ENCODE data around the gene EHD4.

DNA sequence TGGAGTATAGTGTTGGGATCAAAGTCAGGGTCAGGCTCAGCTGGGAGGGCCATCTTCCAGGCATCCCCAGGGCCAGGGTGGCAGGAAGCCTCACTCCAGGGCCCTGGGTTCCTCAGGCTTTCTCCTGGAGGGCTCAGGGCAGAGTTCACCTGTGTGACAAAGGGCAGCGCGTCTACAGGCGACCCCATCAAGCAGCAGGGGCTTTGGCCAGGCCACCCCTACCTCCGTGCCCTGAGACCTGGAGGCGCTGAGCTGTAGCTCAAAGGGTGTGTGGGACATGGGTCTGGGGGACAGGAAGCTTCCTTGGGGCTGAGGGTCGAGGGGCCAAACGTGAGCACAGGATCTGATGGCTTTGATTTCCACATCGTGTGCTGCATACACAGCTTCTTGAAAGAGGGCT, 91.3 kb downstream of the EHD4 start:
- TF ChIP-seq, protein P1, sequence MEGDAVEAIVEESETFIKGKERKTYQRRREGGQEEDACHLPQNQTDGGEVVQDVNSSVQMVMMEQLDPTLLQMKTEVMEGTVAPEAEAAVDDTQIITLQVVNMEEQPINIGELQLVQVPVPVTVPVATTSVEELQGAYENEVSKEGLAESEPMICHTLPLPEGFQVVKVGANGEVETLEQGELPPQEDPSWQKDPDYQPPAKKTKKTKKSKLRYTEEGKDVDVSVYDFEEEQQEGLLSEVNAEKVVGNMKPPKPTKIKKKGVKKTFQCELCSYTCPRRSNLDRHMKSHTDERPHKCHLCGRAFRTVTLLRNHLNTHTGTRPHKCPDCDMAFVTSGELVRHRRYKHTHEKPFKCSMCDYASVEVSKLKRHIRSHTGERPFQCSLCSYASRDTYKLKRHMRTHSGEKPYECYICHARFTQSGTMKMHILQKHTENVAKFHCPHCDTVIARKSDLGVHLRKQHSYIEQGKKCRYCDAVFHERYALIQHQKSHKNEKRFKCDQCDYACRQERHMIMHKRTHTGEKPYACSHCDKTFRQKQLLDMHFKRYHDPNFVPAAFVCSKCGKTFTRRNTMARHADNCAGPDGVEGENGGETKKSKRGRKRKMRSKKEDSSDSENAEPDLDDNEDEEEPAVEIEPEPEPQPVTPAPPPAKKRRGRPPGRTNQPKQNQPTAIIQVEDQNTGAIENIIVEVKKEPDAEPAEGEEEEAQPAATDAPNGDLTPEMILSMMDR (IDR thresholded peaks at IDR 0.05; ENCODE audit: low read depth, low read length): no peak
- TF ChIP-seq EZH2phosphoT487 (IDR thresholded peaks at IDR 0.05; ENCODE audit: low read depth): no peak
